Trophoblast cell (in vitro differentiated cells and primary cell): ENCODE measurements around the gene DPEP3.

Experiments used
- DNase-seq, 2 donors: peaks; one replicate each; pipeline ENCODE4 v3.0.0-alpha.2; 2016
- H2AFZ ChIP-seq: 2 replicates; pipeline ENCODE4 v1.6.1; 2013; ENCODE audit warnings: low read length, moderate library complexity, mild to moderate bottlenecking; ENCODE audit not compliant: insufficient read depth, poor library complexity
- H2AK5ac ChIP-seq: 2 replicates; pipeline ENCODE4 v1.6.1; 2013; ENCODE audit warnings: mild to moderate bottlenecking, low read length
- H2BK120ac ChIP-seq: 2 replicates; pipeline ENCODE4 v1.6.1; 2013; ENCODE audit warnings: low read length, mild to moderate bottlenecking, moderate library complexity; ENCODE audit not compliant: insufficient read depth, poor library complexity
- H2BK12ac ChIP-seq: 2 replicates; pipeline ENCODE4 v1.6.1; 2013; ENCODE audit warnings: mild to moderate bottlenecking, low read length, moderate library complexity
- H2BK5ac ChIP-seq: 2 replicates; pipeline ENCODE4 v1.6.1; 2013; ENCODE audit warnings: low read length, low read depth, moderate library complexity, mild to moderate bottlenecking; ENCODE audit not compliant: poor library complexity
- H3K14ac ChIP-seq: 2 replicates; pipeline ENCODE4 v1.6.1; 2013; ENCODE audit warnings: mild to moderate bottlenecking, low read length
- H3K18ac ChIP-seq: 2 replicates; pipeline ENCODE4 v1.6.1; 2013; ENCODE audit warnings: mild to moderate bottlenecking, low read length
- H3K23ac ChIP-seq: 2 replicates; pipeline ENCODE4 v1.6.1; 2013; ENCODE audit warnings: low read length
- H3K27ac ChIP-seq: 2 replicates; pipeline ENCODE4 v1.5.1; 2013; ENCODE audit warnings: low read depth, mild to moderate bottlenecking, inconsistent platforms, low read length, moderate library complexity
- H3K27me3 ChIP-seq: 2 replicates; pipeline ENCODE4 v1.6.1; 2013; ENCODE audit warnings: inconsistent platforms, mild to moderate bottlenecking, low read length, moderate library complexity; ENCODE audit not compliant: insufficient read depth
- H3K36me3 ChIP-seq, 2 experiments: 1 replicate in 1 of 2; 2 replicates in 1 of 2; pipeline ENCODE4 v1.6.1; 2013; ENCODE audit warnings: low read length in 2 of 2, mild to moderate bottlenecking in 2 of 2, moderate library complexity in 1 of 2; ENCODE audit not compliant: insufficient read depth in 2 of 2, control insufficient read depth in 1 of 2
- H3K4ac ChIP-seq: 2 replicates; pipeline ENCODE4 v1.6.1; 2013; ENCODE audit warnings: low read depth, mild to moderate bottlenecking, low read length, moderate library complexity
- H3K4me1 ChIP-seq, 2 experiments: 1 replicate in 1 of 2; 2 replicates in 1 of 2; pipeline ENCODE4 v1.6.1; 2013; ENCODE audit warnings: low read length in 2 of 2, mild to moderate bottlenecking in 2 of 2, moderate library complexity in 1 of 2; ENCODE audit not compliant: insufficient read depth in 2 of 2, control insufficient read depth in 1 of 2
- H3K4me2 ChIP-seq: 2 replicates; pipeline ENCODE4 v1.6.1; 2013; ENCODE audit warnings: inconsistent platforms, mild to moderate bottlenecking, low read length, moderate library complexity
- H3K4me3 ChIP-seq: 2 replicates; pipeline ENCODE4 v1.5.1; 2013; ENCODE audit warnings: mild to moderate bottlenecking, low read depth, low read length, inconsistent platforms
- H3K79me1 ChIP-seq: one replicate; pipeline ENCODE4 v1.6.1; 2013; ENCODE audit warnings: low read length
- H3K79me2 ChIP-seq: 2 replicates; pipeline ENCODE4 v1.6.1; 2013; ENCODE audit warnings: low read length, mild to moderate bottlenecking; ENCODE audit not compliant: control insufficient read depth, insufficient read depth, poor library complexity
- H3K9ac ChIP-seq: 2 replicates; pipeline ENCODE4 v1.6.1; 2013; ENCODE audit warnings: mild to moderate bottlenecking, low read length
- H3K9me3 ChIP-seq: 2 replicates; pipeline ENCODE4 v1.6.1; 2013; ENCODE audit warnings: low read depth, mild to moderate bottlenecking, control low read depth, inconsistent platforms, low read length; ENCODE audit not compliant: insufficient read depth
- H4K12ac ChIP-seq: 2 replicates; pipeline ENCODE4 v1.6.1; 2013; ENCODE audit warnings: low read depth, mild to moderate bottlenecking, low read length, moderate library complexity
- H4K8ac ChIP-seq: 2 replicates; pipeline ENCODE4 v1.6.1; 2013; ENCODE audit warnings: low read depth, mild to moderate bottlenecking, low read length, moderate library complexity
- H4K91ac ChIP-seq: one replicate; pipeline ENCODE4 v1.6.1; 2013; ENCODE audit warnings: low read depth, mild to moderate bottlenecking, low read length, moderate library complexity
- WGBS: extraction: QIAGEN DNeasy Blood & Tissue Kit; methylation state at CpG from one replicate; pipeline ENCODE4 v1.1.7; 2013; ENCODE audit warnings: missing lambda C conversion rate; ENCODE audit not compliant: insufficient read length, insufficient coverage; ENCODE audit errors: extremely low coverage; 5-methylcytosine and 5-hydroxymethylcytosine counted together

The DPEP3 gene

DNA sequence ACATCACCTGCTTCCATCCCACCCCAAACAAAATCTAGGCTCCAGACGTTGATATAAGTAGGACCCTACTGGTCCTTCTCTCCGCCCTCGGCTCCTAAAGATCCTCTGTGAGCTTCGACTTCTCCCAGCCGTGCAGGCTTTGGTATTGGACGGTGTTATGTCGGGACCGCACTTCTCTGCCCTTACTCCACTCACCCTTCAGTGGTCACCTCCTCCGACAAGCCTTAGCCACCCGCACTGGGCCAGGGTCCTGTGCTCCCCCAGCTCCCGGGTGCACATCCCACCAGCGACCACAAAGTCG lies 45.2 kb downstream of the DPEP3 start:
- H3K9ac ChIP-seq: peak overlapping the region; percentile 29
- peak overlapping the region; percentile 9 for H2AFZ ChIP-seq
- peaks cover 2% of the 10 kb centered on the region for H3K9me3 ChIP-seq
- H3K79me2 ChIP-seq: peaks cover 10% of the 10 kb centered on the region
- no peak overlapping the region for H3K23ac ChIP-seq
- peaks cover 16 to 17% of the 10 kb centered on the region in 2 experiments for H3K4me1 ChIP-seq
- H3K14ac ChIP-seq: no peak overlapping the region
- DNase-seq: no peak
- H3K36me3 ChIP-seq: peaks cover 8 to 10% of the 10 kb centered on the region in 2 experiments
- no peak overlapping the region for H3K27ac ChIP-seq
- H2AK5ac ChIP-seq: no peak overlapping the region
- H3K27me3 ChIP-seq: no peaks in the 10 kb centered on the region
- H4K12ac ChIP-seq: no peak overlapping the region
- no peak overlapping the region for H2BK5ac ChIP-seq
- peak overlapping the region; percentile 24 for H4K8ac ChIP-seq
- H4K91ac ChIP-seq: no peak overlapping the region
- H3K4ac ChIP-seq: no peak overlapping the region
- WGBS: no CpG with 5 or more reads among the region's 13 CpGs
- H3K79me1 ChIP-seq: peaks cover 12% of the 10 kb centered on the region
- no peak overlapping the region for H3K18ac ChIP-seq
- no peak overlapping the region for H2BK120ac ChIP-seq
- peak overlapping the region; percentile 70 for H3K4me3 ChIP-seq
- peak overlapping the region; percentile 89 for H3K4me2 ChIP-seq
- H2BK12ac ChIP-seq: no peak overlapping the region

DNA sequence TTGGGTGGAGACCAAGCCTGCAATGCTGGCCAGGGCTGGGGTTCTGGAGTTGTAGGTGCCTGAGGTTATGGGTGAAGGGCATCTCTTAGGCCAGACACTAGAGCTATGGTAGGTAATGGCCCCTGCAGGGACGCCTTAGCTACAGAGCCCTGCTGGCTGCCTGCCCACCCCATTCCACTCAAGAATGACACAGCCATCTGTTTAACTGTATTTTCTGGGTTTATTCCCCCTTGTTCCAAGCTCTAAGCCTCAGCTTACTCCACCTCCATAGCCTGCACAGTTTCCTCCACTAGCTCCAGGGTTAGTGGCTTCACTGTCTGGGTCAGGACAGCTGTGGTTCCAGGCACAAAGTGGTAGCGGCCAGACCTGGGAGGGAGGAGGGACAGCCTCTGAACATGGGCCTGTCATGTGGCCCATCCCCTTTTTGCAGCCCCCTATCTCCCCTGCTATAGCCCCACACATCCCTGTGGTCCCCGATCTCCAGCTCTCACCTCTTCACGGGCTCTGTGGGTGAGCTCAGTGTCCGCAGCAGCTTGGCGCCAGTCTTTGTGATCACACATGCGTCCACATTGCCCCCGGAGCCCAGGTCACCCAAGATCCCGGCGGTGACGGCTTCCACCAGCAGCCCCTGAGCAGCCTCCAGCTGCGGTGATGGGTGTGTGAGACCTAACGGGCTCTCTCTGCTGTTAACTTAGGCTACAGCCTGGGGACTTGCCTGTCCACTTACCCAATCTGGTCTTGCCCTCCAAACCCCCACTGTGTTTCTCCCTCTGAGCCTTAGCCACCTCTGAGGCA lies 45.8 kb downstream of the DPEP3 start:
- Histone ChIP-seq H4K91ac (no peak overlapping the region), H2BK12ac (no peak overlapping the region), H3K4ac (no peak overlapping the region), H2AFZ (no peak overlapping the region), H3K14ac (no peak overlapping the region), H2BK5ac (no peak overlapping the region), H3K9ac (no peak overlapping the region), H3K23ac (no peak overlapping the region), H3K4me2 (peak overlapping the region; percentile 89), H3K36me3 (peaks cover 3 to 4% of the 10 kb centered on the region in 2 experiments), H3K18ac (no peak overlapping the region), H4K12ac (no peak overlapping the region), H2BK120ac (no peak overlapping the region), H3K4me1 (peaks cover 16 to 17% of the 10 kb centered on the region in 2 experiments), H3K9me3 (peaks cover 2% of the 10 kb centered on the region), H3K27me3 (no peaks in the 10 kb centered on the region), H3K79me2 (peaks cover 10% of the 10 kb centered on the region), H2AK5ac (no peak overlapping the region), H3K27ac (no peak overlapping the region), H3K4me3 (no peak overlapping the region), H4K8ac (no peak overlapping the region), H3K79me1 (peaks cover 12% of the 10 kb centered on the region)
- no peak for DNase-seq
- WGBS: no CpG with 5 or more reads among the region's 13 CpGs

DNA sequence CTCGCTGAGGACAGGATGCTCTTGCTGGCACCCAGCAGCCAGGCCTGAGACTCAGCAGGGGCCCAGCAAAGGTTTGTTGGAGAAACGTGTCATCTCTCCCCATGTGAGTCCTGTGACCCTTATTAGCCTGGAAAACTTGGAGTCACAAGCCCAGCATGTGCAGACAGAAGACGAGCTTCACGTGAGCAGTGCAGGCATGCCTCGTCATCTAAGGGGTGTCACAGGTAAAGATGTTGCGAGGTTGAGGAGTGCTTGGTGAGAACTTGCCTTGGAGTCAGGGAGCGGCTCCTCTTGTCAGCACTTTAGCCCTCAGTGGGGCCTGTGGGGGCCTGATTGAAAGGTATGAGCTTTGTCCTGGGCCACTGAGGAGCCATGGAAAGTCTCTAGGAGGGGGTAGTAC lies 46.5 kb downstream of the DPEP3 start:
- Histone ChIP-seq H3K9me3 (peaks cover 2% of the 10 kb centered on the region), H3K79me1 (peaks cover 12% of the 10 kb centered on the region)

DNA sequence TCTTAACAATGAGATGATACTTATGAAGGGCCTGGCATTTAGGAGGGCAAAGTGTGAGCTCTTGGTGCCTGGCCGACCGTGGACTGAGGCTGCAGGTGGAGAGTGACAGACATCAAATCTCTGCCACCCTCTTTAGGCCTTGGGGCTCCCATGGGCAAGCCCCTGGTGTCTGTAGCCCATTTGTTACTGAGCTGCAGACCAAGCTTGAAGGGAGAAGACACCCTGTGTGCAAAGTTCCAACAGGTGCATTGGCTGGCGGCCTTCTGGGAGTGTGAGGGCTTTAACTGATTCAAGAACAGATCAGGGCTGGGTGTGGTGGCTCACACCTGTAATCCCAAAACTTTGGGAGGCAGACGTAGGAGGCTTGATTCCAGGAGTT lies 47.8 kb downstream of the DPEP3 start:
- Histone ChIP-seq H2BK120ac (no peak overlapping the region), H3K4me3 (no peak overlapping the region), H3K14ac (no peak overlapping the region), H2AFZ (no peak overlapping the region), H2BK5ac (no peak overlapping the region), H4K8ac (no peak overlapping the region), H3K18ac (no peak overlapping the region), H3K27ac (no peak overlapping the region), H3K79me1 (peaks cover 12% of the 10 kb centered on the region), H3K23ac (no peak overlapping the region), H3K79me2 (peaks cover 10% of the 10 kb centered on the region), H3K9me3 (peaks cover 4% of the 10 kb centered on the region), H2AK5ac (no peak overlapping the region), H4K91ac (no peak overlapping the region), H3K9ac (no peak overlapping the region), H3K36me3 (peaks cover 7% of the 10 kb centered on the region in 2 experiments), H3K4me1 (peaks cover 16 to 17% of the 10 kb centered on the region in 2 experiments), H2BK12ac (no peak overlapping the region), H3K4me2 (no peak overlapping the region), H3K27me3 (no peaks in the 10 kb centered on the region), H4K12ac (no peak overlapping the region), H3K4ac (no peak overlapping the region)
- DNase-seq: no peak
- WGBS: no CpG with 5 or more reads among the region's 4 CpGs

More for the DNA sequence above, 46.5 kb downstream of the DPEP3 start:
- no peak for DNase-seq
- Histone ChIP-seq H3K79me2 (peaks cover 10% of the 10 kb centered on the region), H3K4me3 (no peak overlapping the region), H2BK120ac (no peak overlapping the region), H3K23ac (no peak overlapping the region), H2AFZ (no peak overlapping the region), H3K14ac (no peak overlapping the region), H2BK5ac (no peak overlapping the region), H4K91ac (no peak overlapping the region), H3K9ac (no peak overlapping the region), H4K8ac (no peak overlapping the region), H3K4me2 (no peak overlapping the region), H3K18ac (no peak overlapping the region), H3K4me1 (peaks cover 16 to 17% of the 10 kb centered on the region in 2 experiments), H3K4ac (no peak overlapping the region), H2BK12ac (no peak overlapping the region), H3K27ac (no peak overlapping the region), H2AK5ac (no peak overlapping the region), H4K12ac (no peak overlapping the region), H3K27me3 (no peaks in the 10 kb centered on the region), H3K36me3 (peaks cover 0 to 2% of the 10 kb centered on the region in 2 experiments)
- no CpG with 5 or more reads among the region's 7 CpGs for WGBS
